WTC11 (cell line): ENCODE data around the gene TMED4. TPM values are rescaled to one million over a fixed set of nuclear protein-coding genes. Genes with fewer than 3 reads are reported as not detected.

Experiments used
- ATAC-seq: fragments of 200-7000 bp; cut with Tn5 transposase; 2 replicates; pipeline ENCODE4 v1.10.0; 2021; ENCODE audit warnings: mild to moderate bottlenecking, moderate library complexity
- CTCF ChIA-PET: fragments of 300-600 bp; sonication (Branson Sonifier 250); formaldehyde crosslinking; loops from one replicate; lab custom pipeline; 2021; ENCODE audit warnings: antibody characterized with exemption; lab: Charles Lee
- POLR2A ChIA-PET: fragments of 350-600 bp; sonication (Branson Sonifier 250); formaldehyde crosslinking; loops from one replicate; lab custom pipeline; 2021; ENCODE audit warnings: antibody characterized with exemption; lab: Charles Lee
- DNase-seq: peaks from one replicate; pipeline ENCODE4 v3.0.0; 2021; ENCODE audit warnings: low spot score
- H3K27ac Mint-ChIP-seq: 2 replicates; pipeline ENCODE4 v1.8.0; 2021; ENCODE audit warnings: mixed read lengths
- H3K27me3 Mint-ChIP-seq: 2 replicates; pipeline ENCODE4 v1.8.0; 2021; ENCODE audit warnings: low read depth, mild to moderate bottlenecking, moderate library complexity, mixed read lengths
- H3K36me3 Mint-ChIP-seq: 2 replicates; pipeline ENCODE4 v1.8.0; 2021; ENCODE audit warnings: mixed read lengths
- H3K4me1 Mint-ChIP-seq: 2 replicates; pipeline ENCODE4 v1.8.0; 2022; ENCODE audit warnings: mixed read lengths
- H3K4me3 Mint-ChIP-seq: 2 replicates; pipeline ENCODE4 v1.8.0; 2021; ENCODE audit warnings: mild to moderate bottlenecking, moderate library complexity, mixed read lengths
- H3K9me3 Mint-ChIP-seq: 2 replicates; pipeline ENCODE4 v1.8.0; 2021; ENCODE audit warnings: mixed read lengths
- AFF4 ChIP-seq: sonication (generic); formaldehyde crosslinking; IDR thresholded peaks from 2 replicates; pipeline ENCODE4 v1.8.1; 2023; ENCODE audit warnings: mild to moderate bottlenecking, missing genetic modification reagents, borderline replicate concordance
- ARID4B ChIP-seq: sonication (generic); formaldehyde crosslinking; IDR thresholded peaks from 2 replicates; pipeline ENCODE4 v1.8.0; 2023; ENCODE audit warnings: missing genetic modification reagents, mild to moderate bottlenecking, borderline replicate concordance
- ATF2 ChIP-seq: sonication (generic); formaldehyde crosslinking; IDR thresholded peaks from 2 replicates; pipeline ENCODE4 v1.8.1; 2022; ENCODE audit warnings: low read depth, missing genetic modification reagents, borderline replicate concordance
- GRHL2 ChIP-seq: fragments of 250-450 bp; sonication (Bioruptor Pico); IDR thresholded peaks from 2 replicates; pipeline ENCODE4 v1.8.0; 2022; ENCODE audit warnings: mild to moderate bottlenecking, moderate library complexity; ENCODE audit not compliant: insufficient replicate concordance, severe bottlenecking
- GTF2I ChIP-seq: fragments of 250-450 bp; sonication (Bioruptor Pico); conservative IDR thresholded peaks from 2 replicates; pipeline ENCODE4 v1.4.0; 2021; ENCODE audit warnings: mild to moderate bottlenecking
- JAZF1 ChIP-seq: fragments of 250-450 bp; sonication (Bioruptor Pico); IDR thresholded peaks from 2 replicates; pipeline ENCODE4 v1.9.0; 2021; ENCODE audit warnings: moderate library complexity, mild to moderate bottlenecking, inconsistent platforms
- PRRX2 ChIP-seq: fragments of 250-450 bp; sonication (Bioruptor Pico); IDR thresholded peaks from 2 replicates; pipeline ENCODE4 v1.8.0; 2021; ENCODE audit warnings: mild to moderate bottlenecking
- SMAD3 ChIP-seq: sonication (generic); formaldehyde crosslinking; IDR thresholded peaks from 2 replicates; pipeline ENCODE4 v1.8.0; 2022; ENCODE audit warnings: missing genetic modification reagents, mild to moderate bottlenecking, borderline replicate concordance
- STAT6 ChIP-seq: sonication (generic); formaldehyde crosslinking; conservative IDR thresholded peaks from 2 replicates; pipeline ENCODE4 v1.8.1; 2023; ENCODE audit warnings: mild to moderate bottlenecking, low read depth, missing genetic modification reagents, moderate library complexity
- ZNF219 ChIP-seq: sonication (generic); formaldehyde crosslinking; IDR thresholded peaks from 2 replicates; pipeline ENCODE4 v1.8.0; 2023; ENCODE audit warnings: missing genetic modification reagents, mild to moderate bottlenecking, borderline replicate concordance
- ZNF281 ChIP-seq: sonication (generic); formaldehyde crosslinking; IDR thresholded peaks from 2 replicates; pipeline ENCODE4 v1.8.0; 2023; ENCODE audit warnings: mild to moderate bottlenecking, missing genetic modification reagents
- ZNF396 ChIP-seq: fragments of 250-450 bp; sonication (Bioruptor Pico); IDR thresholded peaks from 2 replicates; pipeline ENCODE4 v1.8.0; 2021; ENCODE audit warnings: mild to moderate bottlenecking, moderate library complexity, borderline replicate concordance
- total RNA-seq: library from RNA; stranded (reverse); gene quantifications from 3 replicates; pipeline ENCODE4 v1.2.3, GENCODE V29; 2021
- TF ChIP-seq, protein P1 (sequence below): sonication (generic); formaldehyde crosslinking; IDR thresholded peaks from 2 replicates; pipeline ENCODE4 v1.8.0; 2022; ENCODE audit warnings: mild to moderate bottlenecking, missing genetic modification reagents

The TMED4 gene
- total RNA-seq, 1 experiment from 2014 or later: 58.6 TPM

GRCh38 chr7:44568771-44569560, 13.1 kb downstream of the TMED4 start (continued):
- no peak for TF ChIP-seq AFF4 (CRISPR knock-in tag)
- TF ChIP-seq GTF2I (CRISPR knock-in tag): no peak
- TF ChIP-seq ZNF281 (CRISPR knock-in tag): no peak
- no peak for TF ChIP-seq GRHL2 (CRISPR knock-in tag)
- no peak for TF ChIP-seq PRRX2 (CRISPR knock-in tag)

- Mint-ChIP-seq H3K4me3 (no peak overlapping the region), H3K4me1 (peaks cover 5% of the 10 kb centered on the region; the same call in 1 of the 2 replicates), H3K27me3 (no peaks in the 10 kb centered on the region), H3K9me3 (no peaks in the 10 kb centered on the region), H3K27ac (no peak overlapping the region), H3K36me3 (peaks cover 75% of the 10 kb centered on the region)
- TF ChIP-seq JAZF1 (CRISPR knock-in tag) (no peak), SMAD3 (CRISPR knock-in tag) (no peak), STAT6 (CRISPR knock-in tag) (no peak), ARID4B (no peak), ZNF396 (CRISPR knock-in tag) (no peak), ATF2 (CRISPR knock-in tag) (no peak), ZNF219 (no peak)
- TF ChIP-seq, protein P1, sequence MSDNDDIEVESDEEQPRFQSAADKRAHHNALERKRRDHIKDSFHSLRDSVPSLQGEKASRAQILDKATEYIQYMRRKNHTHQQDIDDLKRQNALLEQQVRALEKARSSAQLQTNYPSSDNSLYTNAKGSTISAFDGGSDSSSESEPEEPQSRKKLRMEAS (CRISPR knock-in tag): no peak
- ChIA-PET POLR2A (no interaction called here), CTCF (interaction anchor here (1.2 kb wide), 1 partner anchor 33 kb away, joined by 4 read pairs; no protein-coding TSS in a partner anchor)
- ATAC-seq (no peak), DNase-seq (no peak)
Observed at GRCh38 chr7:44567884-44568283, 14.1 kb downstream of the TMED4 start.
